Right lobe of liver (tissue), 4 donors: Measurements from ENCODE around the gene DOCK7.

ENCODE experiments used
- CTCF ChIP-seq, 4 donors: fragments of 200-600 bp in 3 of 4; fragments of 450-650 bp in 1 of 4; IDR thresholded peaks; one replicate each; pipeline versions ENCODE4 v1.5.1 to v1.8.0; 2016 to 2022; ENCODE audit warnings: antibody characterized with exemption in 4 of 4, mild to moderate bottlenecking in 2 of 4
- POLR2A ChIP-seq: fragments of 450-650 bp; IDR thresholded peaks from one replicate; pipeline ENCODE4 v1.6.1; 2017; ENCODE audit warnings: antibody characterized with exemption, mild to moderate bottlenecking
- donor health status: DM: no; HTN: no; CAD: no.
- donor health status: DM: no; HTN: no; CAD: no.
- donor health status: DM: no; HTN: yes; CAD: no.

GRCh38 chr1:62539028-62539447 is 149.1 kb downstream of the DOCK7 start:
- no peak for TF ChIP-seq CTCF (IDR thresholded peaks at IDR 0.05)
- TF ChIP-seq POLR2A: no peak
